IPS DF 6.9 (cell line): ENCODE results near the gene HEXB.

Experiments
- DNase-seq: peaks from one replicate; pipeline ENCODE4 v3.0.0-alpha.2; 2013; ENCODE audit warnings: low read depth, low spot score
- H3K27ac ChIP-seq: one replicate; pipeline ENCODE4 v1.5.1; 2013; ENCODE audit warnings: low read length, control low read depth
- H3K27me3 ChIP-seq: 2 replicates; pipeline ENCODE4 v1.6.1; 2013; ENCODE audit warnings: mild to moderate bottlenecking, low read length; ENCODE audit not compliant: control insufficient read depth, insufficient read depth
- H3K36me3 ChIP-seq: 2 replicates; pipeline ENCODE4 v1.6.1; 2013; ENCODE audit warnings: low read length; ENCODE audit not compliant: control insufficient read depth, insufficient read depth
- H3K4me1 ChIP-seq: 2 replicates; pipeline ENCODE4 v1.6.1; 2013; ENCODE audit warnings: low read length; ENCODE audit not compliant: control insufficient read depth, insufficient read depth
- H3K4me3 ChIP-seq: 2 replicates; pipeline ENCODE4 v1.5.1; 2013; ENCODE audit warnings: mild to moderate bottlenecking, low read length
- H3K9me3 ChIP-seq: 2 replicates; pipeline ENCODE4 v1.6.1; 2013; ENCODE audit warnings: low read length, inconsistent platforms; ENCODE audit not compliant: control insufficient read depth, insufficient read depth
- WGBS: extraction: QIAGEN DNeasy Blood & Tissue Kit; methylation state at CpG from one replicate; pipeline ENCODE4 v1.1.7; 2013; ENCODE audit warnings: mixed read lengths, missing lambda C conversion rate; ENCODE audit not compliant: insufficient read length, insufficient coverage; 5-methylcytosine and 5-hydroxymethylcytosine counted together

HEXB gene

GRCh38 chr5:74641735-74642542, 43.1 kb upstream of the HEXB start:
- Histone ChIP-seq H3K4me1 (no peaks in the 10 kb centered on the region; the same call in 1 of the 2 replicates), H3K4me3 (peak overlapping the region; percentile 65; the same call in 1 of the 2 replicates), H3K27ac (no peak overlapping the region), H3K36me3 (no peaks in the 10 kb centered on the region), H3K27me3 (peaks cover 5% of the 10 kb centered on the region; the same call in 1 of the 2 replicates), H3K9me3 (no peaks in the 10 kb centered on the region)
- DNase-seq = no peak
- WGBS = no CpG with 5 or more reads among the region's 28 CpGs

GRCh38 chr5:74642543-74642863, 42.5 kb upstream of the HEXB start:
- Histone ChIP-seq H3K4me3 (no peak overlapping the region), H3K9me3 (no peaks in the 10 kb centered on the region), H3K4me1 (no peaks in the 10 kb centered on the region; the same call in 1 of the 2 replicates), H3K36me3 (no peaks in the 10 kb centered on the region), H3K27ac (no peak overlapping the region), H3K27me3 (peaks cover 5% of the 10 kb centered on the region; the same call in 1 of the 2 replicates)
- DNase-seq = no peak
- no CpG with 5 or more reads among the region's 6 CpGs for WGBS

- no peak overlapping the region for H3K4me3 ChIP-seq
- H3K27ac ChIP-seq = no peak overlapping the region
- no peak for DNase-seq
- H3K9me3 ChIP-seq = no peaks in the 10 kb centered on the region
- no peaks in the 10 kb centered on the region for H3K36me3 ChIP-seq
- H3K4me1 ChIP-seq = no peaks in the 10 kb centered on the region; the same call in 1 of the 2 replicates
- no CpG with 5 or more reads among the region's 4 CpGs for WGBS
- H3K27me3 ChIP-seq = peaks cover 5% of the 10 kb centered on the region; the same call in 1 of the 2 replicates
Measured at GRCh38 chr5:74643111-74643562, 41.9 kb upstream of the HEXB start.

- H3K27ac ChIP-seq = no peak overlapping the region
- no peaks in the 10 kb centered on the region for H3K9me3 ChIP-seq
- no peak overlapping the region for H3K4me3 ChIP-seq
- no peak for DNase-seq
- no CpG with 5 or more reads among the region's 1 CpG for WGBS
- peaks cover 4% of the 10 kb centered on the region; the same call in 1 of the 2 replicates for H3K27me3 ChIP-seq
- no peaks in the 10 kb centered on the region for H3K4me1 ChIP-seq
- H3K36me3 ChIP-seq = no peaks in the 10 kb centered on the region
Measured at GRCh38 chr5:74647096-74647495, 37.9 kb upstream of the HEXB start.

GRCh38 chr5:74648835-74649293, 36.2 kb upstream of the HEXB start:
- Histone ChIP-seq H3K9me3 (no peaks in the 10 kb centered on the region), H3K27me3 (no peaks in the 10 kb centered on the region), H3K4me3 (no peak overlapping the region), H3K27ac (no peak overlapping the region), H3K4me1 (no peaks in the 10 kb centered on the region), H3K36me3 (no peaks in the 10 kb centered on the region)
- no CpG with 5 or more reads among the region's 6 CpGs for WGBS
- DNase-seq = no peak

- no peaks in the 10 kb centered on the region for H3K9me3 ChIP-seq
- H3K36me3 ChIP-seq = no peaks in the 10 kb centered on the region
- no peak overlapping the region for H3K27ac ChIP-seq
- no peaks in the 10 kb centered on the region for H3K27me3 ChIP-seq
- no peaks in the 10 kb centered on the region for H3K4me1 ChIP-seq
- no CpG with 5 or more reads among the region's 1 CpG for WGBS
- no peak overlapping the region for H3K4me3 ChIP-seq
- DNase-seq = no peak
Measured at GRCh38 chr5:74649421-74649973, 35.5 kb upstream of the HEXB start.

GRCh38 chr5:74651710-74652109, 33.3 kb upstream of the HEXB start:
- Histone ChIP-seq H3K9me3 (no peaks in the 10 kb centered on the region), H3K27me3 (no peaks in the 10 kb centered on the region), H3K4me1 (no peaks in the 10 kb centered on the region), H3K27ac (no peak overlapping the region), H3K36me3 (no peaks in the 10 kb centered on the region), H3K4me3 (no peak overlapping the region)
- DNase-seq = no peak
- no CpG with 5 or more reads among the region's 3 CpGs for WGBS

GRCh38 chr5:74652576-74652975, 32.5 kb upstream of the HEXB start:
- WGBS = no CpG with 5 or more reads among the region's 3 CpGs
- no peaks in the 10 kb centered on the region for H3K27me3 ChIP-seq

GRCh38 chr5:74653991-74654390, 31.0 kb upstream of the HEXB start:
- Histone ChIP-seq H3K9me3 (no peaks in the 10 kb centered on the region; the same call in 1 of the 2 replicates), H3K4me3 (no peak overlapping the region), H3K4me1 (no peaks in the 10 kb centered on the region), H3K27me3 (no peaks in the 10 kb centered on the region), H3K36me3 (no peaks in the 10 kb centered on the region), H3K27ac (no peak overlapping the region)
- WGBS = no CpG with 5 or more reads among the region's 5 CpGs
- DNase-seq = no peak

More at GRCh38 chr5:74652576-74652975, 32.5 kb upstream of the HEXB start:
- no peak overlapping the region for H3K4me3 ChIP-seq
- no peaks in the 10 kb centered on the region for H3K36me3 ChIP-seq
- DNase-seq = no peak
- no peak overlapping the region for H3K27ac ChIP-seq
- H3K4me1 ChIP-seq = no peaks in the 10 kb centered on the region
- H3K9me3 ChIP-seq = no peaks in the 10 kb centered on the region

GRCh38 chr5:74655206-74655605, 29.8 kb upstream of the HEXB start:
- Histone ChIP-seq H3K36me3 (no peaks in the 10 kb centered on the region), H3K9me3 (no peaks in the 10 kb centered on the region; the same call in 1 of the 2 replicates), H3K27me3 (no peaks in the 10 kb centered on the region), H3K4me3 (no peak overlapping the region), H3K4me1 (no peaks in the 10 kb centered on the region), H3K27ac (no peak overlapping the region)
- no peak for DNase-seq
- no CpG with 5 or more reads among the region's 6 CpGs for WGBS
